Activated CD4-positive, alpha-beta T cell treated with anti-CD3 and anti-CD28 coated beads, Interleukin-2, amount 50 U/mL, for 48 hours (primary cell): ENCODE measurements around the gene CDH4.

ENCODE experiments used
- DNase-seq, 2 experiments: peaks; one replicate each; pipeline ENCODE4 v3.0.0-alpha.2; 2020

CDH4 gene

GRCh38 chr20:61361501-61361900, 109.4 kb downstream of the CDH4 start:
- no peak for DNase-seq

GRCh38 chr20:61364147-61364546, 112.1 kb downstream of the CDH4 start:
- no peak for DNase-seq

- no peak for DNase-seq
Measured at GRCh38 chr20:61366914-61367313, 114.9 kb downstream of the CDH4 start.

- DNase-seq: no peak
Measured at GRCh38 chr20:61369731-61370520, 117.9 kb downstream of the CDH4 start.

- DNase-seq: no peak
Measured at GRCh38 chr20:61370841-61371303, 118.8 kb downstream of the CDH4 start.

GRCh38 chr20:61371501-61372136, 119.6 kb downstream of the CDH4 start:
- DNase-seq: no peak

- no peak for DNase-seq
Measured at GRCh38 chr20:61372137-61373054, 120.3 kb downstream of the CDH4 start.

- DNase-seq: no peak
Measured at GRCh38 chr20:61373055-61373399, 121.0 kb downstream of the CDH4 start.

GRCh38 chr20:61373956-61374545, 122.0 kb downstream of the CDH4 start:
- no peak for DNase-seq

- no peak for DNase-seq
Measured at GRCh38 chr20:61376541-61377240, 124.6 kb downstream of the CDH4 start.

GRCh38 chr20:61378694-61379355, 126.8 kb downstream of the CDH4 start:
- no peak for DNase-seq

- no peak for DNase-seq
Measured at GRCh38 chr20:61379898-61380544, 128.0 kb downstream of the CDH4 start.

GRCh38 chr20:61380545-61380915, 128.5 kb downstream of the CDH4 start:
- no peak for DNase-seq

GRCh38 chr20:61382194-61382593, 130.1 kb downstream of the CDH4 start:
- DNase-seq: no peak

- no peak for DNase-seq
Measured at GRCh38 chr20:61385296-61385695, 133.2 kb downstream of the CDH4 start.

- no peak for DNase-seq
Measured at GRCh38 chr20:61385731-61386130, 133.7 kb downstream of the CDH4 start.

- DNase-seq: peak in 1 of 2 experiments; percentile 0
Measured at GRCh38 chr20:61387204-61387953, 135.3 kb downstream of the CDH4 start.

- DNase-seq: no peak
Measured at GRCh38 chr20:61387954-61388348, 135.9 kb downstream of the CDH4 start.

- no peak for DNase-seq
Measured at GRCh38 chr20:61389077-61389476, 137.0 kb downstream of the CDH4 start.

GRCh38 chr20:61391185-61391584, 139.1 kb downstream of the CDH4 start:
- DNase-seq: no peak
